SH-SY5Y (cell line): ENCODE data around the gene MGAT5B.

Source experiments
- GATA2 ChIP-seq: IDR thresholded peaks from 2 replicates; pipeline ENCODE4 v1.6.1; 2011; ENCODE audit warnings: mild to moderate bottlenecking, low read depth, low read length
- GATA3 ChIP-seq: IDR thresholded peaks from 2 replicates; pipeline ENCODE4 v1.6.1; 2011; ENCODE audit warnings: low read depth, mild to moderate bottlenecking, low read length, moderate library complexity

- TF ChIP-seq GATA3 (no peak), GATA2 (no peak)
Measured at GRCh38 chr17:76886395-76886794, 18.2 kb downstream of the MGAT5B start.
